HepG2 (cell line): ENCODE measurements around the gene HES2. TPM values are rescaled to one million over a fixed set of nuclear protein-coding genes. Genes with fewer than 3 reads are reported as not detected.

ENCODE experiments used
- HNF1A ChIP-seq, 2 experiments: sonication (generic) in 1 of 2; formaldehyde crosslinking in 1 of 2; IDR thresholded peaks; 2 replicates each; pipeline versions ENCODE4 v1.4.0 to v1.6.1; 2016 to 2020; ENCODE audit warnings: borderline replicate concordance in 1 of 2, low read depth in 1 of 2, mild to moderate bottlenecking in 1 of 2, missing genetic modification reagents in 1 of 2
- JARID2 ChIP-seq: sonication (generic); formaldehyde crosslinking; IDR thresholded peaks from 2 replicates; pipeline ENCODE4 v1.8.1; 2023; ENCODE audit warnings: missing genetic modification reagents, inconsistent platforms; ENCODE audit not compliant: insufficient replicate concordance
- MAF1 ChIP-seq: sonication (generic); formaldehyde crosslinking; IDR thresholded peaks from 2 replicates; pipeline ENCODE4 v1.5.0; 2020; ENCODE audit warnings: missing genetic modification reagents, borderline replicate concordance
- PLRG1 ChIP-seq: fragments of 450-650 bp; conservative IDR thresholded peaks from 2 replicates; pipeline ENCODE4 v1.6.1; 2016
- PRDM4 ChIP-seq: sonication (generic); formaldehyde crosslinking; IDR thresholded peaks from 2 replicates; pipeline ENCODE4 v1.9.0; 2021; ENCODE audit warnings: missing genetic modification reagents, borderline replicate concordance
- SALL1 ChIP-seq: sonication (generic); formaldehyde crosslinking; IDR thresholded peaks from 2 replicates; pipeline ENCODE4 v1.8.0; 2022; ENCODE audit warnings: mild to moderate bottlenecking, missing genetic modification reagents
- TAF1 ChIP-seq: sonication (generic); formaldehyde crosslinking; IDR thresholded peaks from 2 replicates; pipeline ENCODE4 v1.4.0; 2020; ENCODE audit warnings: missing genetic modification reagents
- TCF7 ChIP-seq: sonication (generic); IDR thresholded peaks from 2 replicates; pipeline ENCODE4 v1.6.1; 2016; ENCODE audit warnings: antibody characterized with exemption, low read depth
- TFAP4 ChIP-seq: sonication (generic); IDR thresholded peaks from 2 replicates; pipeline ENCODE4 v1.6.1; 2016; ENCODE audit warnings: low read depth, borderline replicate concordance
- TOPORS ChIP-seq: sonication (generic); formaldehyde crosslinking; IDR thresholded peaks from 2 replicates; pipeline ENCODE4 v1.8.0; 2023; ENCODE audit warnings: mild to moderate bottlenecking, missing genetic modification reagents
- YEATS4 ChIP-seq: sonication (generic); formaldehyde crosslinking; IDR thresholded peaks from 2 replicates; pipeline ENCODE4 v1.4.0; 2020; ENCODE audit warnings: missing genetic modification reagents, borderline replicate concordance
- ZBTB2 ChIP-seq: sonication (generic); formaldehyde crosslinking; IDR thresholded peaks from 2 replicates; pipeline ENCODE4 v1.8.0; 2022; ENCODE audit warnings: low read depth, missing genetic modification reagents
- ZBTB7A ChIP-seq: sonication (generic); formaldehyde crosslinking; IDR thresholded peaks from 2 replicates; pipeline ENCODE4 v1.8.0; 2022; ENCODE audit warnings: mild to moderate bottlenecking, missing genetic modification reagents
- ZFX ChIP-seq: sonication (generic); formaldehyde crosslinking; IDR thresholded peaks from 2 replicates; pipeline ENCODE4 v1.4.0; 2020; ENCODE audit warnings: mild to moderate bottlenecking, low read depth, missing genetic modification reagents, moderate library complexity
- ZFY ChIP-seq: sonication (generic); formaldehyde crosslinking; IDR thresholded peaks from 2 replicates; pipeline ENCODE4 v1.4.0; 2020; ENCODE audit warnings: missing genetic modification reagents
- ZFYVE20 ChIP-seq: sonication (generic); formaldehyde crosslinking; IDR thresholded peaks from 2 replicates; pipeline ENCODE4 v1.8.0; 2023; ENCODE audit warnings: low read depth, mild to moderate bottlenecking, moderate library complexity, missing genetic modification reagents, borderline replicate concordance
- ZNF652 ChIP-seq: IDR thresholded peaks from 2 replicates; pipeline ENCODE4 v1.6.1; 2016; ENCODE audit warnings: low read depth, borderline replicate concordance
- ZNF747 ChIP-seq: sonication (generic); formaldehyde crosslinking; IDR thresholded peaks from 2 replicates; pipeline ENCODE4 v1.8.1; 2023; ENCODE audit warnings: missing genetic modification reagents, mild to moderate bottlenecking, borderline replicate concordance
- ZNF788 ChIP-seq: sonication (generic); formaldehyde crosslinking; IDR thresholded peaks from 2 replicates; pipeline ENCODE4 v1.5.0; 2020; ENCODE audit warnings: mild to moderate bottlenecking, missing genetic modification reagents, borderline replicate concordance
- polyA plus RNA-seq, 8 experiments: library from polyadenylated mRNA; depleted of rRNA in 3 of 8; stranded (reverse) in 7 of 8; unstranded in 1 of 8; fragments of >200 nt; fragmentation: Illumina TruSeq in 4 of 8; extraction: Trizol in 4 of 8; gene quantifications; 2 replicates each; pipeline versions ENCODE4 v1.2.1 to v1.2.3, GENCODE V29; 2011 to 2016; ENCODE audit warnings: low read depth in 4 of 8, missing spikeins in 1 of 8, mixed read lengths in 1 of 8; ENCODE audit not compliant: insufficient read depth in 1 of 8
- total RNA-seq, 5 experiments: library from RNA; depleted of rRNA; stranded (reverse); fragments of >200 nt; fragmentation: Illumina TruSeq; extraction: Trizol; gene quantifications; 2 replicates each; pipeline ENCODE4 v1.2.3, GENCODE V29; 2016; ENCODE audit warnings: low read depth in 1 of 5

Gene HES2
- total and polyA plus RNA-seq, 2 of the 13 experiments (the other 11 are each of a cell fraction or from before 2014, with no cell fraction given), result 0.11 to 0.17 TPM

GRCh38 chr1:6448749-6449631, 29.3 kb upstream of the HES2 start (continued):
- TF ChIP-seq PRDM4 (no peak), TOPORS (0 out of 2 replicates have a peak, but pooled peaks have one; percentile 36), SALL1 (CRISPR knock-in tag) (peak; percentile 29; the same call in 1 of the 2 replicates), ZNF788 (CRISPR knock-in tag) (0 out of 2 replicates have a peak, but pooled peaks have one; percentile 31), YEATS4 (no peak; the same call in 1 of the 2 replicates), ZFYVE20 (CRISPR knock-in tag) (no peak), JARID2 (no peak), ZBTB2 (CRISPR knock-in tag) (no peak), ZFX (CRISPR knock-in tag) (peak; percentile 63; the same call in 1 of the 2 replicates), ZNF652 (CRISPR knock-in tag) (no peak), ZFY (CRISPR knock-in tag) (peak; percentile 8; the same call in 1 of the 2 replicates), HNF1A (IDR thresholded peaks at IDR 0.05; ENCODE audit: low read depth) (no peak), HNF1A (CRISPR knock-in tag; IDR thresholded peaks at IDR 0.05; ENCODE audit: borderline replicate concordance) (peak; percentile 10; the same call in 1 of the 2 replicates), TAF1 (CRISPR knock-in tag) (peak; percentile 4; the same call in 1 of the 2 replicates), TCF7 (no peak), MAF1 (CRISPR knock-in tag) (peak; percentile 42; the same call in 1 of the 2 replicates), ZNF747 (CRISPR knock-in tag) (no peak), ZBTB7A (CRISPR knock-in tag) (peak; percentile 52; the same call in 1 of the 2 replicates), PLRG1 (no peak), TFAP4 (peak; percentile 14; the same call in 1 of the 2 replicates)
